RWPE2 (cell line): Measurements from ENCODE around the gene NPPB.

Experiments used
- ATAC-seq: fragments of 200-7000 bp; cut with Tn5 transposase; 3 replicates; pipeline ENCODE4 v1.9.1; 2021; ENCODE audit warnings: low read depth
- DNase-seq: peaks from one replicate; pipeline ENCODE4 v3.0.0-alpha.2; 2020; ENCODE audit warnings: low spot score
- H3K27ac ChIP-seq: fragments of 450-650 bp; 2 replicates; pipeline ENCODE4 v1.5.1; 2017; ENCODE audit warnings: mild to moderate bottlenecking; ENCODE audit not compliant: poor library complexity, severe bottlenecking
- H3K27me3 ChIP-seq: fragments of 250-450 bp; sonication (Bioruptor Pico); 2 replicates; pipeline ENCODE4 v1.5.1; 2021; ENCODE audit warnings: mild to moderate bottlenecking, moderate library complexity; ENCODE audit not compliant: insufficient read depth, poor library complexity, severe bottlenecking
- H3K36me3 ChIP-seq: fragments of 250-450 bp; sonication (Bioruptor Pico); 2 replicates; pipeline ENCODE4 v1.5.1; 2020; ENCODE audit warnings: low read depth, mild to moderate bottlenecking, moderate library complexity
- H3K4me1 ChIP-seq: fragments of 250-450 bp; sonication (Bioruptor Pico); 2 replicates; pipeline ENCODE4 v1.5.1; 2021; ENCODE audit warnings: mild to moderate bottlenecking, moderate library complexity; ENCODE audit not compliant: insufficient read depth, poor library complexity, severe bottlenecking
- H3K4me3 ChIP-seq: fragments of 250-450 bp; sonication (Bioruptor Pico); 2 replicates; pipeline ENCODE4 v1.5.1; 2021; ENCODE audit warnings: mild to moderate bottlenecking, moderate library complexity; ENCODE audit not compliant: severe bottlenecking
- H3K9me3 ChIP-seq: fragments of 250-450 bp; sonication (Bioruptor Pico); 2 replicates; pipeline ENCODE4 v1.5.1; 2021; ENCODE audit warnings: mild to moderate bottlenecking, moderate library complexity; ENCODE audit not compliant: severe bottlenecking
- CTCF ChIP-seq: fragments of 450-650 bp; IDR thresholded peaks from one replicate; pipeline ENCODE4 v1.5.1; 2017; ENCODE audit warnings: mild to moderate bottlenecking, moderate library complexity; ENCODE audit not compliant: poor library complexity, severe bottlenecking

NPPB gene

GRCh38 chr1:11880181-11880575, 21.4 kb upstream of the NPPB start:
- Histone ChIP-seq H3K9me3 (no peaks in the 10 kb centered on the region), H3K4me1 (no peaks in the 10 kb centered on the region), H3K4me3 (no peak overlapping the region), H3K27ac (no peak overlapping the region), H3K27me3 (peaks cover 4% of the 10 kb centered on the region), H3K36me3 (no peaks in the 10 kb centered on the region)
- ATAC-seq (no peak), DNase-seq (no peak)
- no peak for TF ChIP-seq CTCF

GRCh38 chr1:11879311-11880180, 20.8 kb upstream of the NPPB start:
- no peak for TF ChIP-seq CTCF
- DNase-seq, result no peak
- Histone ChIP-seq H3K9me3 (no peaks in the 10 kb centered on the region), H3K27ac (no peak overlapping the region), H3K27me3 (peaks cover 4% of the 10 kb centered on the region), H3K4me1 (no peaks in the 10 kb centered on the region), H3K4me3 (no peak overlapping the region), H3K36me3 (no peaks in the 10 kb centered on the region)
- ATAC-seq, result no peak

GRCh38 chr1:11878891-11879190, 20.1 kb upstream of the NPPB start:
- H3K27ac ChIP-seq, result no peak overlapping the region
- H3K27me3 ChIP-seq, result peaks cover 4% of the 10 kb centered on the region
- no peak for TF ChIP-seq CTCF
- no peaks in the 10 kb centered on the region for H3K9me3 ChIP-seq
- DNase-seq (no peak), ATAC-seq (no peak)
- no peaks in the 10 kb centered on the region for H3K36me3 ChIP-seq
- H3K4me3 ChIP-seq, result no peak overlapping the region
- no peaks in the 10 kb centered on the region for H3K4me1 ChIP-seq

- peaks cover 4% of the 10 kb centered on the region for H3K27me3 ChIP-seq
- H3K36me3 ChIP-seq, result no peaks in the 10 kb centered on the region
- no peak for TF ChIP-seq CTCF
- H3K4me1 ChIP-seq, result no peaks in the 10 kb centered on the region
- no peak overlapping the region for H3K4me3 ChIP-seq
- DNase-seq (no peak), ATAC-seq (no peak)
- no peak overlapping the region for H3K27ac ChIP-seq
- H3K9me3 ChIP-seq, result no peaks in the 10 kb centered on the region
Measured at GRCh38 chr1:11878081-11878890, 19.5 kb upstream of the NPPB start.

- Histone ChIP-seq H3K27me3 (peaks cover 4% of the 10 kb centered on the region), H3K27ac (no peak overlapping the region), H3K36me3 (no peaks in the 10 kb centered on the region), H3K9me3 (no peaks in the 10 kb centered on the region), H3K4me3 (no peak overlapping the region), H3K4me1 (no peaks in the 10 kb centered on the region)
- no peak for TF ChIP-seq CTCF
- ATAC-seq, result no peak
- DNase-seq, result no peak
Measured at GRCh38 chr1:11877074-11877473, 18.3 kb upstream of the NPPB start.
